ENCODE measurements around the gene KTN1. TPM values are rescaled to one million over a fixed set of nuclear protein-coding genes. Genes with fewer than 3 reads are reported as not detected.

Gene KTN1
- polyA plus RNA-seq, 1 donor from 2014 or later, result 95.0 TPM

DNA sequence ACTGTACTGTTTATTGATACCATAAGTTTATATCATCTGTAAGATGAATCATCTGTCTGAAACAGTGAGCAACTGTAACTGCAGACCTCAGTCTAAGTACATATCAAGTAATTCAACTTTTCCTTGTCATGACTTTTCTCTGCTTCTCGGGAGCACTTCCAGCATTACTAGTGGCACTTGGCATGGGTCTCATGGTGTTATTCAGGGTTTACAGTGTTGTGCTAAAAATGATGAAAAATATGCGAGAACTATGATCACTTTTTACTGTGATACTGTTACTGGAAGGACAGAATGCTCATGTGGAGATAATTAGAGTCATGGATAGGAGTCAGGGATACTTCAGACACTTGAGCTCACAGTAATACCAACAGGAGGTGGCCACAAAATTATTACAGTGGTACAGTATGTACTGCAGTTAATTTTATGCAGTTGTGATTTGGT, 8.3 kb downstream of the KTN1 start:
- H2AFZ ChIP-seq (ENCODE audit: low read depth, low read length), result no peak overlapping the region
- H3K79me2 ChIP-seq (replicated peaks; ENCODE audit: insufficient read depth, low read length), result peaks cover 66% of the 10 kb centered on the region
- H3K9me3 ChIP-seq (ENCODE audit: low read length), result no peaks in the 10 kb centered on the region
- no peaks in the 10 kb centered on the region for H3K9me2 ChIP-seq (ENCODE audit: insufficient read depth, low read length)
- no peak overlapping the region for H3K9ac ChIP-seq (ENCODE audit: low read length)
- no peak overlapping the region for H3K27ac ChIP-seq (ENCODE audit: low read length)
- TF ChIP-seq EP300 (conservative IDR thresholded peaks at IDR 0.05; ENCODE audit: poor library complexity, severe bottlenecking) (no peak), EZH2 (IDR thresholded peaks at IDR 0.05; ENCODE audit: borderline replicate concordance, insufficient read depth, low read length, poor library complexity, severe bottlenecking) (no peak), RAD21 (conservative IDR thresholded peaks at IDR 0.05) (no peak), POLR2AphosphoS5 (IDR thresholded peaks at IDR 0.05) (no peak), SMC3 (conservative IDR thresholded peaks at IDR 0.05; ENCODE audit: poor library complexity) (no peak), CTCF (IDR thresholded peaks at IDR 0.05; ENCODE audit: poor library complexity, severe bottlenecking) (no peak), TAF1 (IDR thresholded peaks at IDR 0.05; ENCODE audit: low read depth) (no peak), MXI1 (conservative IDR thresholded peaks at IDR 0.05; ENCODE audit: poor library complexity, severe bottlenecking) (no peak)
- no peaks in the 10 kb centered on the region for H4K20me1 ChIP-seq (ENCODE audit: insufficient read depth)
- no peaks in the 10 kb centered on the region for H3K27me3 ChIP-seq (ENCODE audit: insufficient read depth, low read depth, low read length)
- no peaks in the 10 kb centered on the region for H3K36me3 ChIP-seq (ENCODE audit: insufficient read depth, low read length)
- H3K4me3 ChIP-seq (ENCODE audit: low read length), result no peak overlapping the region
- H3K4me2 ChIP-seq (ENCODE audit: low read length), result no peak overlapping the region
- H3F3A ChIP-seq (ENCODE audit: insufficient read depth, low read length, poor library complexity, severe bottlenecking), result no peaks in the 10 kb centered on the region

DNA sequence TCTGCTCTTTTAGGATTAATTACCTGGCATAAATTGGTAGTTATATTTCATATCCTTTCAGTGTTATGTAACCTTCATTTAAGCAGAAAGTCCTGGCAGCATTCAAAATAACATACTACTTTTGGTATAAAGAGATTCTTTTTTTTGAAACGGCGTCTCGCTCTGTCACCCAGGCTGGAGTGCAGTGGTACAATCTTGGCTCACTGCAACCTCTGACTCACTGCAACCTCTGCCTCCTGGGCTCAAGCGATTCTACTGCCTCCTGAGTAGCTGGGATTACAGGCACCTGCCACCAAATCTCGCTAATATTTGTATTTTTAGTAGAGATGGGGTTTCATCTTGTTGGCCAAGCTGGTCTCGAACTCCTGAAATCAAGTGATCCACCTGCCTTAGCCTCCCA, 9.2 kb downstream of the KTN1 start:
- no peak overlapping the region for H3K27ac ChIP-seq (ENCODE audit: low read length)
- no peaks in the 10 kb centered on the region for H3F3A ChIP-seq (ENCODE audit: insufficient read depth, low read length, poor library complexity, severe bottlenecking)
- no peaks in the 10 kb centered on the region for H4K20me1 ChIP-seq (ENCODE audit: insufficient read depth)
- no peak overlapping the region for H3K9ac ChIP-seq (ENCODE audit: low read length)
- H3K9me3 ChIP-seq (ENCODE audit: low read length), result no peaks in the 10 kb centered on the region
- no peak overlapping the region for H2AFZ ChIP-seq (ENCODE audit: low read depth, low read length)
- TF ChIP-seq SMC3 (conservative IDR thresholded peaks at IDR 0.05; ENCODE audit: poor library complexity) (no peak), REST (IDR thresholded peaks at IDR 0.05; ENCODE audit: borderline replicate concordance) (no peak), POLR2AphosphoS5 (IDR thresholded peaks at IDR 0.05) (no peak), TAF1 (IDR thresholded peaks at IDR 0.05; ENCODE audit: low read depth) (no peak), EP300 (conservative IDR thresholded peaks at IDR 0.05; ENCODE audit: poor library complexity, severe bottlenecking) (no peak), EZH2 (IDR thresholded peaks at IDR 0.05; ENCODE audit: borderline replicate concordance, insufficient read depth, low read length, poor library complexity, severe bottlenecking) (no peak), MXI1 (conservative IDR thresholded peaks at IDR 0.05; ENCODE audit: poor library complexity, severe bottlenecking) (no peak), RAD21 (conservative IDR thresholded peaks at IDR 0.05) (no peak), CTCF (IDR thresholded peaks at IDR 0.05; ENCODE audit: poor library complexity, severe bottlenecking) (no peak)
- no peaks in the 10 kb centered on the region for H3K36me3 ChIP-seq (ENCODE audit: insufficient read depth, low read length)
- H3K79me2 ChIP-seq (replicated peaks; ENCODE audit: insufficient read depth, low read length), result peaks cover 60% of the 10 kb centered on the region
- no peaks in the 10 kb centered on the region for H3K9me2 ChIP-seq (ENCODE audit: insufficient read depth, low read length)
- H3K4me2 ChIP-seq (ENCODE audit: low read length), result no peak overlapping the region
- no peaks in the 10 kb centered on the region for H3K27me3 ChIP-seq (ENCODE audit: insufficient read depth, low read depth, low read length)
- no peak overlapping the region for H3K4me3 ChIP-seq (ENCODE audit: low read length)

All from neural cell (in vitro differentiated cells).